ENCODE results near the gene RND1. TPM values are rescaled to one million over a fixed set of nuclear protein-coding genes. Genes with fewer than 3 reads are reported as not detected.
"Not testable (repeated sequence)": the region's sequence is repeated elsewhere in the genome, so short reads cannot be mapped to it uniquely, and the experiment has no call there.

The RND1 gene
- total RNA-seq, 4 donors from 2014 or later, result 1.1 to 19.1 (median 3.3) TPM; not detected in 1

- no peak overlapping the region for H3K27ac ChIP-seq
- intact Hi-C loops (cut with DNase I; ENCODE audit: low total_unique reads), result loop anchor here (10.0 kb wide), 1 partner anchor 77 kb away; no protein-coding TSS in a partner anchor
- no peak for DNase-seq
- H3K4me1 ChIP-seq, result peaks cover 0 to 7% (median 5%) of the 10 kb centered on the region in 4 donors
- H3K4me3 ChIP-seq, result no peak overlapping the region
- TF ChIP-seq POLR2A (IDR thresholded peaks at IDR 0.05) (no peak), EP300 (IDR thresholded peaks at IDR 0.05; ENCODE audit: low read depth) (no peak)
- H3K36me3 ChIP-seq, result no peaks in the 10 kb centered on the region
- no peaks in the 10 kb centered on the region for H3K9me3 ChIP-seq
- in situ Hi-C loops (cut with MboI; ENCODE audit: low pct_ligation_motif_present in 1 of 4, low pct_unique_long_range_greater_than_20kb in 1 of 4, low sequenced_read_pairs in 3 of 4), result no loop called here
- 83 to 85% methylated on average over 4 to 13 of the region's 13 CpGs for WGBS, 2 donors (ENCODE audit: low coverage in 1 of 2)
- H3K27me3 ChIP-seq, result no peaks in the 10 kb centered on the region
Observed at GRCh38 chr12:48857278-48857994, 8.2 kb downstream of the RND1 start.

GRCh38 chr12:48856379-48856778 is 9.3 kb downstream of the RND1 start:
- Histone ChIP-seq H3K36me3 (no peaks in the 10 kb centered on the region), H3K4me1 (peaks cover 0 to 10% (median 6%) of the 10 kb centered on the region in 4 donors), H3K9me3 (no peaks in the 10 kb centered on the region), H3K27me3 (no peaks in the 10 kb centered on the region), H3K4me3 (no peak overlapping the region), H3K27ac (no peak overlapping the region)
- intact Hi-C loops (cut with DNase I; ENCODE audit: low total_unique reads) (loop anchor here (10.0 kb wide), 1 partner anchor 78 kb away; no protein-coding TSS in a partner anchor), in situ Hi-C loops (cut with MboI; ENCODE audit: low pct_ligation_motif_present in 1 of 4, low pct_unique_long_range_greater_than_20kb in 1 of 4, low sequenced_read_pairs in 3 of 4) (no loop called here)
- WGBS, 2 donors (ENCODE audit: low coverage in 1 of 2), result 60% methylated on average over 2 of the region's 2 CpGs; no CpG with 5 or more reads in 1 of the 2 donors
- no peak for DNase-seq
- TF ChIP-seq POLR2A (IDR thresholded peaks at IDR 0.05) (no peak), EP300 (IDR thresholded peaks at IDR 0.05; ENCODE audit: low read depth) (no peak), POLR2AphosphoS5 (IDR thresholded peaks at IDR 0.05) (no peak)
- TF ChIP-seq, protein P1, sequence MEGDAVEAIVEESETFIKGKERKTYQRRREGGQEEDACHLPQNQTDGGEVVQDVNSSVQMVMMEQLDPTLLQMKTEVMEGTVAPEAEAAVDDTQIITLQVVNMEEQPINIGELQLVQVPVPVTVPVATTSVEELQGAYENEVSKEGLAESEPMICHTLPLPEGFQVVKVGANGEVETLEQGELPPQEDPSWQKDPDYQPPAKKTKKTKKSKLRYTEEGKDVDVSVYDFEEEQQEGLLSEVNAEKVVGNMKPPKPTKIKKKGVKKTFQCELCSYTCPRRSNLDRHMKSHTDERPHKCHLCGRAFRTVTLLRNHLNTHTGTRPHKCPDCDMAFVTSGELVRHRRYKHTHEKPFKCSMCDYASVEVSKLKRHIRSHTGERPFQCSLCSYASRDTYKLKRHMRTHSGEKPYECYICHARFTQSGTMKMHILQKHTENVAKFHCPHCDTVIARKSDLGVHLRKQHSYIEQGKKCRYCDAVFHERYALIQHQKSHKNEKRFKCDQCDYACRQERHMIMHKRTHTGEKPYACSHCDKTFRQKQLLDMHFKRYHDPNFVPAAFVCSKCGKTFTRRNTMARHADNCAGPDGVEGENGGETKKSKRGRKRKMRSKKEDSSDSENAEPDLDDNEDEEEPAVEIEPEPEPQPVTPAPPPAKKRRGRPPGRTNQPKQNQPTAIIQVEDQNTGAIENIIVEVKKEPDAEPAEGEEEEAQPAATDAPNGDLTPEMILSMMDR (IDR thresholded peaks at IDR 0.05), result no peak

GRCh38 chr12:48854932-48855331 is 10.7 kb downstream of the RND1 start:
- in situ Hi-C loops (cut with MboI; ENCODE audit: low pct_ligation_motif_present in 1 of 4, low pct_unique_long_range_greater_than_20kb in 1 of 4, low sequenced_read_pairs in 3 of 4); H3K4me3 ChIP-seq; H3K27me3 ChIP-seq; H3K9me3 ChIP-seq; H3K27ac ChIP-seq; H3K36me3 ChIP-seq; DNase-seq: not testable (repeated sequence)
- H3K4me1 ChIP-seq, result peaks cover 10 to 23% (median 18%) of the 10 kb centered on the region in 4 donors
- intact Hi-C loops (cut with DNase I; ENCODE audit: low total_unique reads), result loop anchor here (2.0 to 10.0 kb wide), 2 partner anchors 36 to 80 kb away; no protein-coding TSS in a partner anchor
- 80 to 87% methylated on average over 1 to 10 of the region's 10 CpGs for WGBS, 2 donors (ENCODE audit: low coverage in 1 of 2)

- H3K4me1 ChIP-seq, result peaks cover 10 to 27% (median 19%) of the 10 kb centered on the region in 4 donors
- H3K27ac ChIP-seq, result no peak overlapping the region
- in situ Hi-C loops (cut with MboI; ENCODE audit: low pct_ligation_motif_present in 1 of 4, low pct_unique_long_range_greater_than_20kb in 1 of 4, low sequenced_read_pairs in 3 of 4), result no loop called here
- WGBS, 2 donors (ENCODE audit: low coverage in 1 of 2), result 85% methylated on average over 4 of the region's 4 CpGs; no CpG with 5 or more reads in 1 of the 2 donors
- DNase-seq, result no peak
- intact Hi-C loops (cut with DNase I; ENCODE audit: low total_unique reads), result loop anchor here (2.0 to 10.0 kb wide), 2 partner anchors 36 to 80 kb away; no protein-coding TSS in a partner anchor
- H3K36me3 ChIP-seq, result no peaks in the 10 kb centered on the region
- no peaks in the 10 kb centered on the region for H3K27me3 ChIP-seq
- no peaks in the 10 kb centered on the region for H3K9me3 ChIP-seq
- H3K4me3 ChIP-seq, result no peak overlapping the region
- no peak for TF ChIP-seq EP300 (IDR thresholded peaks at IDR 0.05; ENCODE audit: low read depth)
- TF ChIP-seq, protein P1 (IDR thresholded peaks at IDR 0.05), result no peak
- TF ChIP-seq POLR2A (IDR thresholded peaks at IDR 0.05), result no peak
- no peak for TF ChIP-seq POLR2AphosphoS5 (IDR thresholded peaks at IDR 0.05)
Observed at GRCh38 chr12:48854488-48854887, 11.2 kb downstream of the RND1 start.
